SK-N-SH (cell line): ENCODE measurements around the gene IQSEC1.

Source experiments
- EP300 ChIP-seq, 2 experiments: IDR thresholded peaks; 2 replicates each; pipeline versions ENCODE4 v1.4.0 to v1.6.1; 2012; ENCODE audit warnings: borderline replicate concordance in 1 of 2, low read depth in 1 of 2, low read length in 1 of 2
- FOXM1 ChIP-seq: IDR thresholded peaks from 2 replicates; pipeline ENCODE4 v1.4.0; 2012; ENCODE audit warnings: low read depth, mild to moderate bottlenecking
- GABPA ChIP-seq: IDR thresholded peaks from 2 replicates; pipeline ENCODE4 v1.4.0; 2012; ENCODE audit warnings: low read depth, mild to moderate bottlenecking
- NFIC ChIP-seq: IDR thresholded peaks from 2 replicates; pipeline ENCODE4 v1.4.0; 2012; ENCODE audit warnings: borderline replicate concordance
- NRF1 ChIP-seq: IDR thresholded peaks from 2 replicates; pipeline ENCODE4 v1.6.1; 2012; ENCODE audit warnings: low read depth, mild to moderate bottlenecking, low read length
- RAD21 ChIP-seq: IDR thresholded peaks from 2 replicates; pipeline ENCODE4 v1.6.1; 2012; ENCODE audit warnings: mild to moderate bottlenecking, low read length
- RFX5 ChIP-seq: IDR thresholded peaks from 2 replicates; pipeline ENCODE4 v1.6.1; 2012; ENCODE audit warnings: mild to moderate bottlenecking, improper control_type of control experiment, low read length
- SIN3A ChIP-seq: IDR thresholded peaks from 2 replicates; pipeline ENCODE4 v1.6.1; 2012; ENCODE audit warnings: low read depth, mild to moderate bottlenecking, low read length, moderate library complexity, borderline replicate concordance
- TAF1 ChIP-seq: IDR thresholded peaks from 2 replicates; pipeline ENCODE4 v1.6.1; 2012; ENCODE audit warnings: low read depth, mild to moderate bottlenecking, low read length, moderate library complexity, borderline replicate concordance
- TF ChIP-seq, protein P1 (sequence below): IDR thresholded peaks from 2 replicates; pipeline ENCODE4 v1.6.1; 2012; ENCODE audit warnings: mild to moderate bottlenecking, low read depth, low read length, moderate library complexity
- TF ChIP-seq, protein P2 (sequence below): fragments of 200-600 bp; sonication (generic); IDR thresholded peaks from 2 replicates; pipeline ENCODE4 v1.6.1; 2017; ENCODE audit warnings: antibody characterized with exemption, mild to moderate bottlenecking, moderate library complexity
- TF ChIP-seq, protein P3 (sequence below): IDR thresholded peaks from 2 replicates; pipeline ENCODE4 v1.4.0; 2012; ENCODE audit warnings: low read depth

DNA sequence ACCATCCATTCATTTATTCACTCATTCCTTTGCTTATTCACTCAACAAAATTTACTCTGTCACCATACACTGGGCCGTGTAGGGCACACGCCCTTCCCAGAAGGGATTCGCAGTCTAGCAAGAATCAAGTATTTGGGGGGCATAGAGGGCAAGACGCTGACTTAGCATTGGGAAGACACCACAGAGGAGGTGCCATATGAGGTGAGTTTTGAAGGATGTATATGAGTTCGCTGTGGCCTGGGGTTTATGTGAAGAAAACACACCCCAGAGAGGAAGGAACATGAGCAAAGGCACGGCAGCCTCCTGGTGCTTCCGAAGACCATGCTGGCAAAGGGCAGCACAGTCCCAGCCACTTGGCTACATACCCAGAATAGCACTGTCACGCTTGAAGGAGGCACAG lies 23.1 kb upstream of the IQSEC1 start:
- TF ChIP-seq, protein P1, sequence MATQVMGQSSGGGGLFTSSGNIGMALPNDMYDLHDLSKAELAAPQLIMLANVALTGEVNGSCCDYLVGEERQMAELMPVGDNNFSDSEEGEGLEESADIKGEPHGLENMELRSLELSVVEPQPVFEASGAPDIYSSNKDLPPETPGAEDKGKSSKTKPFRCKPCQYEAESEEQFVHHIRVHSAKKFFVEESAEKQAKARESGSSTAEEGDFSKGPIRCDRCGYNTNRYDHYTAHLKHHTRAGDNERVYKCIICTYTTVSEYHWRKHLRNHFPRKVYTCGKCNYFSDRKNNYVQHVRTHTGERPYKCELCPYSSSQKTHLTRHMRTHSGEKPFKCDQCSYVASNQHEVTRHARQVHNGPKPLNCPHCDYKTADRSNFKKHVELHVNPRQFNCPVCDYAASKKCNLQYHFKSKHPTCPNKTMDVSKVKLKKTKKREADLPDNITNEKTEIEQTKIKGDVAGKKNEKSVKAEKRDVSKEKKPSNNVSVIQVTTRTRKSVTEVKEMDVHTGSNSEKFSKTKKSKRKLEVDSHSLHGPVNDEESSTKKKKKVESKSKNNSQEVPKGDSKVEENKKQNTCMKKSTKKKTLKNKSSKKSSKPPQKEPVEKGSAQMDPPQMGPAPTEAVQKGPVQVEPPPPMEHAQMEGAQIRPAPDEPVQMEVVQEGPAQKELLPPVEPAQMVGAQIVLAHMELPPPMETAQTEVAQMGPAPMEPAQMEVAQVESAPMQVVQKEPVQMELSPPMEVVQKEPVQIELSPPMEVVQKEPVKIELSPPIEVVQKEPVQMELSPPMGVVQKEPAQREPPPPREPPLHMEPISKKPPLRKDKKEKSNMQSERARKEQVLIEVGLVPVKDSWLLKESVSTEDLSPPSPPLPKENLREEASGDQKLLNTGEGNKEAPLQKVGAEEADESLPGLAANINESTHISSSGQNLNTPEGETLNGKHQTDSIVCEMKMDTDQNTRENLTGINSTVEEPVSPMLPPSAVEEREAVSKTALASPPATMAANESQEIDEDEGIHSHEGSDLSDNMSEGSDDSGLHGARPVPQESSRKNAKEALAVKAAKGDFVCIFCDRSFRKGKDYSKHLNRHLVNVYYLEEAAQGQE, result no peak
- no peak for TF ChIP-seq NRF1
- no peak for TF ChIP-seq RAD21
- TF ChIP-seq EP300 (IDR thresholded peaks at IDR 0.05; ENCODE audit: borderline replicate concordance in 1 of 2, low read depth in 1 of 2, low read length in 1 of 2), result no peak
- TF ChIP-seq, protein P2, sequence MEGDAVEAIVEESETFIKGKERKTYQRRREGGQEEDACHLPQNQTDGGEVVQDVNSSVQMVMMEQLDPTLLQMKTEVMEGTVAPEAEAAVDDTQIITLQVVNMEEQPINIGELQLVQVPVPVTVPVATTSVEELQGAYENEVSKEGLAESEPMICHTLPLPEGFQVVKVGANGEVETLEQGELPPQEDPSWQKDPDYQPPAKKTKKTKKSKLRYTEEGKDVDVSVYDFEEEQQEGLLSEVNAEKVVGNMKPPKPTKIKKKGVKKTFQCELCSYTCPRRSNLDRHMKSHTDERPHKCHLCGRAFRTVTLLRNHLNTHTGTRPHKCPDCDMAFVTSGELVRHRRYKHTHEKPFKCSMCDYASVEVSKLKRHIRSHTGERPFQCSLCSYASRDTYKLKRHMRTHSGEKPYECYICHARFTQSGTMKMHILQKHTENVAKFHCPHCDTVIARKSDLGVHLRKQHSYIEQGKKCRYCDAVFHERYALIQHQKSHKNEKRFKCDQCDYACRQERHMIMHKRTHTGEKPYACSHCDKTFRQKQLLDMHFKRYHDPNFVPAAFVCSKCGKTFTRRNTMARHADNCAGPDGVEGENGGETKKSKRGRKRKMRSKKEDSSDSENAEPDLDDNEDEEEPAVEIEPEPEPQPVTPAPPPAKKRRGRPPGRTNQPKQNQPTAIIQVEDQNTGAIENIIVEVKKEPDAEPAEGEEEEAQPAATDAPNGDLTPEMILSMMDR, result no peak
- no peak for TF ChIP-seq GABPA
- TF ChIP-seq FOXM1, result no peak
- TF ChIP-seq, protein P3, sequence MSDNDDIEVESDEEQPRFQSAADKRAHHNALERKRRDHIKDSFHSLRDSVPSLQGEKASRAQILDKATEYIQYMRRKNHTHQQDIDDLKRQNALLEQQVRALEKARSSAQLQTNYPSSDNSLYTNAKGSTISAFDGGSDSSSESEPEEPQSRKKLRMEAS, result no peak
- TF ChIP-seq RFX5, result no peak
- no peak for TF ChIP-seq TAF1
- TF ChIP-seq NFIC, result no peak
- no peak for TF ChIP-seq SIN3A
